ENCODE results near the gene ZRANB3.
"Not testable (repeated sequence)": the region's sequence is repeated elsewhere in the genome, so short reads cannot be mapped to it uniquely, and the experiment has no call there.

Gene ZRANB3

DNA sequence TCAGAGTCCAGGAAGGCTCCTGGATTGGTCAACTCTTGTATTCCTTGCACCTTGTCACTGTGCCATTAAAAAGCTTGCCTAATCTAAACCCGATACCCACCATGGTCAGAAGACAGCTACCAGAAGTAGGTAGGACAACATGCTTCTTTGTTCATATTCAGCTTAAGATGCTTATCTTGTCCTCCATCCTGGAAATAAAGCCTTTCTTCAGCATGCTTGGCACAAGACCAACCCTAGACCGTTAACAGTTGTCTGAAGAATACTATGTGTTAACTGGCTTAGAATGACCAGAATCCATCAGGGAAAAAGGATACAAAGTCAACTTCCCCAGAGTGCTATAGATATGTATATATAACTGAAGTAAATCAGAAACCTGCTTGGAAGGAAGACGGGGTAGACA, 193.9 kb downstream of the ZRANB3 start:
- DNase-seq (ENCODE audit: extremely low read depth in 1 of 2, low read depth in 1 of 2) = no peak

DNA sequence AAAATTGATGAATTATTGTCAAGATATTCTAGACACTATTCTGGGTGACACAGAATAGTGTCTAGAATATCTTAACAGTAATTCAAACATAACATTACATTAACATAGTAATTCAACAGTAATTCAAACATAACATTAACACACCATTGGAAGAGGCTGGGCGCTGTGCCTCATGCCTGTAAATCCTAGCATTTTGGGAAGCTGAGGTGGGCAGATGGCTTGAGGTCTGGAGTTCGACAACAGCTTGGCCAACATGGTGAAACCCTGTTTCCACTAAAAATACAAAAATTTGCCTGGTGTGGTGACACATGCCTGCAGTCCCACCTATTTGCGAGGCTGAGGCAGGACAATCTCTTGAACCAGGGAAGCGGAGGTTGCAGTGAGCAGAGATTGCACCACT, 195.8 kb downstream of the ZRANB3 start:
- DNase-seq (ENCODE audit: extremely low read depth in 1 of 2, low read depth in 1 of 2) = no peak

DNA sequence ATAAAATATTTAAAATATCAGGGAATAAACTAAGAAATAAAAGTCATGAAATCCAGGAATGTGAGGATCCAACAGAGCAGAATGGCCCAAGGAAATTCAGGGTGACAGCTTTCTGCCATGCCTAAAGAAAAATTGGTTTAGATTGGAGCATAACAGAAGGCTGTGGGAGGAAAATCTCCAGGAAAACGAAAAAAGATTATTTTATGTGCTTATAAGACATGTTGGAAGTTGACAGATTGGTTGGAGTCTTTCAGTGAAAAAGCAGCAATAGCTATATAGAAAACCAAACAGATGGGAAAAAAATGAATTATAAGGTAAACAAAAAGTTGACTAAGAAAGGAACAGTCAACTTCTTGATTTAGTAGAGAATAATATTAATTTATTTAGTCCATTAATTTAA, 203.9 kb downstream of the ZRANB3 start:
- DNase-seq (ENCODE audit: extremely low read depth in 1 of 2, low read depth in 1 of 2) = no peak

DNA sequence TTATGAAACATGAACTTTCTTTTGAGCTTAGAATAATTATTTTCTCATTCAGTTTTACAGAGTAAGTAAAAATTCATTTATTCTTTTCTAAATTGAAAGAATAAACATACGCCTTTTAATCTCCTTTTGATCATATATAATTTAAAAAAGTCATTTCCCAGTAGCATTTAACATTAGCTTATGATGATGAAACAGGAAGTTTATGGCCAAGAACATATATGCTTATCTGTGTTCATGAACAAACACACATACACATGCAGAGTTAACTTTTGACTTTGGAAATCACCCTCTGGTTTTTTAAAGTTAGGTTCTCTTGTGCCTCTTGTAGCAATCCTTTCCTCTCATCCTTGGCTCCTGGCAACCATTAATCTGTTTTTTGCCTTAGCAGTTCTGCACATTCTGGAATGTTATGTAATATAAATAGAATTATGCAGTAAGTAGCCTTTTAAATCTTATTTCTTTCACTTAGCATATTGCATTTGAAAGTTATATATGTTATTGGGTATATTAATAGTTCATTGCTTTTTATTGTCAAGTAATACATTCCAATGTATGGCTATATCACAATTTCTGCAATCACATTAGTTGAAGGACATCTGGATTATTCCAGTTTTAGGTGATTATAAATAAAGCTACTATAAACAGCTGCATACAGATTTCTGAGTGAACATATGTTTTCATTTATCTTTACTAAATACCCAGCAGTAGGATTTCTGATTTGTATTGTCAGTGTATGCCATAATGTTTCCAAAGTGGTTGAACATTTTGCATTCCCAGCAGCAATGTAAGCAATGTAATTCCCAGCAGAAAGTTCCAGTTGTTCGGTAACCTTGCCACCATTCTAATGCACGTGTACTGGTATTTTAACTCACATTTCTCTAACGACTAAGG, 210.3 kb downstream of the ZRANB3 start:
- DNase-seq (ENCODE audit: extremely low read depth in 1 of 2, low read depth in 1 of 2) = no peak

DNA sequence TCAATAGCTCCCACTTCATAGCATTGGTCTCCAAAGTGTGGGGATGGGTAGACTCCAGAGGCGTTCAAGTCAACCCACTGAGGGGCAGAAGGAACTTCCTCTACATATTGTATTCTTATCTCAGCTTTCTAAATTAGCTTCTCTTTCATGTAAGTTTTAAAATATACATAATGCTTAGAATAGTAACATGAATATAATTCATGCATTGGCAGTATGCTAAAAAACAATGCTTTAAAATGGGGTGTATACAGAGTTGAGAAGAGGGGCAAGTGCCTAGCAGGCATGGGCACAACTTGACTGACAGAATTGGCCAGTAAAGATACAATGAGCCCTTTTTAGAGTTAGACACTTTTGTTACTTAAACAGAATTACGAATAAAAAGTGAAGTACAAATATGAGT, 212.2 kb downstream of the ZRANB3 start:
- DNase-seq (ENCODE audit: extremely low read depth in 1 of 2, low read depth in 1 of 2) = no peak

DNA sequence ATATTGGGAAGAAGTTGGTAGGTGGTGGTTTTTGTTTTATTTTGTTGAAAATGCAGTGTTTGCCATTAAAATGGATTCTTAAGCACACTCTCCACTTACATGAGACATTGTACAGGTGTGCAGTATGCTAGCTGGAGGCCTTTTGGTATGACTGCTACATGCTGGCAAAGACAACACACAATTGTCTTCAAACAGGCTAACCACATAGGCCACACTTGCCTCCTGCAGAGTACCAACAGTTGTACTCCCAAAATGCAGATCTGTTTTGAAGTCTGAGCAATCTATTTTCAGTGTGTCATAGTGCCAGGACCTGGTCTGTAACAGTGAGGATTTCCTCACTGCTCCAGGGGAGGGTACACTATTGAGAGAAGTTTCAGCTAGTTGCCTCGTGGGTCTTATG, 213.6 kb downstream of the ZRANB3 start:
- DNase-seq (ENCODE audit: extremely low read depth in 1 of 2, low read depth in 1 of 2) = no peak

DNA sequence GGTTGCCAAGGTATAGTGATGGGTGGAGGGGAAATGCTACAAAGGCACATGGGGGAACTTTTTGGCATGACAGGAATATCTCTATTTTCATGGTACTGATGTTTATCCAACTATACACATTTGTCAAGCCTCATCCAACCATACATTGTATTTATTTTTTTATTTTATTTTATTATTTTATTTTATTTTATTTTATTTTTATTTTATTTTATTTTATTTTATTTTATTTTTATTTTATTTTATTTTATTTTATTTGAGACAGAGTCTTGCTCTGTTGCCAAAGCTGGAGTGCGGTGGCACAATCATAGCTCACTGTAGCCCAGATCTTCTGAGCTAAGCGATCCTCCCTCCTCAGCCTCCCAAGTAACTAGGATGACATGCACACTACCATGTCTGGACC, 219.1 kb downstream of the ZRANB3 start:
- no peak for DNase-seq (ENCODE audit: extremely low read depth in 1 of 2, low read depth in 1 of 2)

DNA sequence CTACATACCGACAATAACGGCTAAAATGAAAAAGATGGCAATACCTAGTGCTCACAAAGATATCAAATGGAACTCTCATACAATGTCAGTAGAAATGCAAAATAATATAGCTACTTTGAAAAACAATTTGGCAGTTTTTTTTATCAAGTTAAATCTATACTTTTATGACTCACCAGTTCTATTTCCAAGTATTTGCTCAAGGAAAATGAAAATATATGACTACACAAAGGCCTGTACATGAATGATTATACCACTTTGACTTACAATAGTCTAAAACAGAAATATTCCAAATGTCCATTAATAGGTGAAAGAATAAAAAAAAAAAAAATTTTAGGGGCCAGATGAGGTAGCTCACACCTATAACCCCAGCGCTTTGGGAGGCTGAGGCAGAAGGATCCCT, 219.8 kb downstream of the ZRANB3 start:
- no peak for DNase-seq (ENCODE audit: extremely low read depth in 1 of 2, low read depth in 1 of 2)

DNA sequence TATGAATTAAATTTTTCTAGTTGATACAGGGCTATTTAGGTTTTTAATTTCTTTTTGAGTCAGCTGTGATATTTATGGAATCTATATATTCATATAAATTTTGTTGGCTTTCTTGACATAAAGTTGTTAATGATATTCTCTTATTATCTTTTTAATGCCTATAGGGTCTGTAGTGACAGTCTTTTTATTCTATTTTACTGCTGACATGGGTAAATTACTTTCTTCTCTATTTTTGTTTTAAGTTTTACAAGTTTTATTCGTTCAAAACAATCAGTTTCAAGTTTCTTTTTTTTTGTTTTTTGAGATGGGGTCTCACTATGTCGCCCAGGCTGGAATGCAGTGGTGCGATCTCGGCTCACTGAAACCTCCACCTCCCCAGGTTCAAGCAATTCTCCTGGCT, 226.3 kb downstream of the ZRANB3 start:
- no peak for DNase-seq (ENCODE audit: extremely low read depth in 1 of 2, low read depth in 1 of 2)

DNA sequence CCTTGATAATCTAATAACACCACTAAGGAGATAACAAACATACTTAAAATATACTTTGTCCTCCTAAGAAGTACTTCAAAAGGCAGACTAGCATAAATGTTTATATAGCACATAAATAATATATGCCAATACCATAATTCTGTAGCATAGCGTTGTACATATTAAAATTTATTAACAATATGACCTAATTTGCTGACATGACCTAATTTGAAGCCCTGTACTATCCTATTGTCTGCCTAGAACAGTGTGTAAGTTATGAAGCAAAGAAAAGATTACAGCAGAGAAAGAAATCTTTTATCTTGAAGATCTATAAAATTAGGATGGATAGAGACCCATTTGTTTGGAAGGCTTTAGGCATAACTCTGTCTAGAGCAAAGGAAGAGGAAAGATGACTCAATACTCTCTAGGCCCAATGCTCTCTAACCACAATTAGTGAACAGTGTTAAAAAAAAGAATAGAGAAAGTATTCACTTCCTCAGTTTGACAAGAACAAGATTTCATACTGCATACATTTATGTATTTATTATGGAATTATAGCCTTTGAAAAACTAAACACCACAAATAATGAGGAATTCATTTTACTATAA, 231.3 kb downstream of the ZRANB3 start:
- DNase-seq (ENCODE audit: extremely low read depth in 1 of 2, low read depth in 1 of 2) = no peak

DNA sequence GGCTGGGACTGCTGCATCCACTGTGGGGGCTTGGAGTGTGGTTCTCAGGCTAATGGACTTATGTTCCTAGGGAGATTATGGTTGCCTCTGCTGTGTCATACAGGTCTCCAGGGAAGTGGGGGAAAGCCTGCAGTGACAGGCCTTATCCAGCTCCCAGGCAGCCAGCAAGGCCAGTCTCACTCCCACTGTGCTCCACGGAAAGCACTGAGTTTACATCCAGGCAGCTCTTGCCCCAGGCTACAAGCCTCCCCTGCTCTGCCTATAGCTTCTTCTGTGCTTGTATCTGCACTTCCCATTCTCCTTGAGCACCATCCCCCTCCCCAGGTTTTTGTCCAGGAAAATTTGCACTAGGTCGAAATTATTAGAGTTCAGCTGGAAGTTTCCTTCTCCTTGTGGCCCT, 231.9 kb downstream of the ZRANB3 start:
- DNase-seq (ENCODE audit: extremely low read depth in 1 of 2, low read depth in 1 of 2) = no peak

DNA sequence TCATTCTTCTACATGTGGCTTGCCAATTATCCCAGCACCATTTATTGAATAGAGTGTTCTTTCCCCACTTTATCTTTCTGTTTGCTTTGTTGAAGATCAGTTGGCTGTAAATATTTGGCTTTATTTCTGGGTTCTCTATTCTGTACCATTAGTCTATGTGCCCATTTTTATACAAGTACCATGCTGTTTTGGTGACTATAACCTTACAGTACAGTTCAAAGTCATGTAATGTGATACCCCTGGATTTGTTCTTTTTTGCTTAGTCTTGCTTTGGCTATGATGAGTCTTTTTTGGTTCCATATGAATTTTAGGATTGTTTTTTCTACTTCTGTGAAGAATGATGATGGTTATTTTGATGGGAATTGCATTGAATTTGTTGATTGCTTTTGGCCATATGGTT, 243.9 kb downstream of the ZRANB3 start:
- not testable (repeated sequence) for DNase-seq (ENCODE audit: extremely low read depth in 1 of 2, low read depth in 1 of 2)

DNA sequence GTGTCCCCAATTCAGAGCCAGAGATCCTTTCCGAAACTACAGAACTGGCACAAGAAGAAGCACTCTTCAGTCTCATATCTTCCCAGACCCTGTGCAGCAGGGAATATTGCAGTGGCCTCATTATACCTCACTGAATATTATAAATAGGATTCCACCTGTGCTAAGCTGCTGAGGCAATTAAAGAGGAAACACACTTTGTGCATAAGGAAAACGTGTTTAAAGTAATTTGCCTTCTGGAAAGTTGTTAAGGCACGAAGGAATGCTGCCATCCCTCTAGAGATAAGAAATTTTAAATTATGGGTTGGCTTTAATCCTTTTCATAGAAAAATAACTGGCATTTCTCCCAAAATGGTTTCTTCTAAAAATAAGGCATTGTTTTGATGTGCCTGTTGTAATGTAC, 245.6 kb downstream of the ZRANB3 start:
- no peak for DNase-seq (ENCODE audit: extremely low read depth in 1 of 2, low read depth in 1 of 2)

DNA sequence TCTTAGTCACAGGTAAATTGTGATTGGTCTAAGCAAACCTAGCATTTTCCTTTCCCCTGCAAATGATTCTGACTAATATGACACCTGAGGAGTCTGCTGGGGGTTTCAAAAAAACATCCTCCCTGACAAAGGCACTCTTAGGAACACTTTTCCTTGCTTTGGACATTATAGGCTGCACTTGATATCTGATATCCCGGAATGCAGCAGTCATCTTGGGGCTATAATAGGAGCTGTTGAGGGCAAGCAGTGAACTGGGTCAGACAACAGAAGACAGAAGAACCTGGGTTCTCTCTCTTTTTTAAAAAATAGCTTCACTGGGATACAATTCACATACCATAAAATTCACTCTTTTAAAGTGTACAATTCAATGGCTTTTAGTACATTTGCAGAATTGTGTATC, 249.6 kb downstream of the ZRANB3 start:
- DNase-seq (ENCODE audit: extremely low read depth in 1 of 2, low read depth in 1 of 2) = no peak

DNA sequence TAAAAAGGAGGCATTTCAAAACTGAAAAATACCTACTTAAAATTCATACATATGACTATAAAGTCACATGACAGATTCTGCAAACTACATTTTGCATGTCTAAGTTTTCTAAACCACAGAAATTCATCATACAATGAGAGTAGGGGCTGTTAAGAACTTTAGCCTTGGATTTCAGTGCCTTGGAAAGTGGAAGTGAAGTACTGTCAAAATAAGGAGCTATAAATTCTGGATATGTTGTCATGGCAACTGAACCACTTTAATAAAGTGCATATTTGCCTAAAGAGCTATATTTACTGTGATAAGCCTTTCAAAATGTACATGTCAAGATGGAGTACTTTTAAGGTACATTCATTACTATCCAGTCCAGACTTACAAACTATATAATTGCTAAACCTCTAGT, 251.8 kb downstream of the ZRANB3 start:
- DNase-seq (ENCODE audit: extremely low read depth in 1 of 2, low read depth in 1 of 2) = no peak

DNA sequence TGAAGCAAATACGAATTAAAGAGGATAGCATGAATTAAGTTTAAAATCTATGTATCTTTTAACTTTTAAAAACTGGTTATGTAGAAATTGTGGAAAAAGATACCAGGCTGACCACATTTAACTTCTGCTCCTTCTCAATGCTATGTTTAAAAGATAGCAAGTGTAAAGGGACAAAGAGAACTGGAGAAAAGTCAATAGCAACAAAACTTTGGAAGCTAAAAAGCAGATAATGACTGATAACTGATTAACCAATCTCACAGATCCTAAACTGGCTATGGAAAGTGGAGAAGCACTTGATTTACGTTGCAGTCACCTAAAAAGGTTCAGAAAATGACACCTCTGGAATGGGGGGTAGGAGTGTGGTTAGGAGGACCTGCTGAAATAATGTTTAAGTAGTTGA, 254.5 kb downstream of the ZRANB3 start:
- no peak for DNase-seq (ENCODE audit: extremely low read depth in 1 of 2, low read depth in 1 of 2)

DNA sequence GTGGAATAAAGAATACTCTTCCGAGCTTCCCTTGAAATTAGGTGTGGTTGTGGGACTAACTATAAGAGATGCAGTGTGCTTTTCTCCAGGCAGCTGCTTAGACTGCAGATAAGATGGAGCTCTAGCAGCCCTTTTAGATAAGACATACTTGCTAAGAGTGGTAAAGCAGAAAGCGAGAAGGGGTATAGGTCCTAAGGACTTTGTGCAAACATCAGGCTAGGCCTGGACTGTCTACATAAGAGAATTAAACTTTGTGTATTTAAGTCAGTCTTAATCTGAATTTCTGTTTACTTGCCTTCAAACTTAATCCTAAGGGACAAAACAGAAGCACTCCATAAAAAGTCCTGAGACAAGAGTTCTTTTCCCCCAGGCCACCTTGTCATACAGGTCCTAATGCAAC, 260.0 kb downstream of the ZRANB3 start:
- DNase-seq (ENCODE audit: extremely low read depth in 1 of 2, low read depth in 1 of 2) = no peak

DNA sequence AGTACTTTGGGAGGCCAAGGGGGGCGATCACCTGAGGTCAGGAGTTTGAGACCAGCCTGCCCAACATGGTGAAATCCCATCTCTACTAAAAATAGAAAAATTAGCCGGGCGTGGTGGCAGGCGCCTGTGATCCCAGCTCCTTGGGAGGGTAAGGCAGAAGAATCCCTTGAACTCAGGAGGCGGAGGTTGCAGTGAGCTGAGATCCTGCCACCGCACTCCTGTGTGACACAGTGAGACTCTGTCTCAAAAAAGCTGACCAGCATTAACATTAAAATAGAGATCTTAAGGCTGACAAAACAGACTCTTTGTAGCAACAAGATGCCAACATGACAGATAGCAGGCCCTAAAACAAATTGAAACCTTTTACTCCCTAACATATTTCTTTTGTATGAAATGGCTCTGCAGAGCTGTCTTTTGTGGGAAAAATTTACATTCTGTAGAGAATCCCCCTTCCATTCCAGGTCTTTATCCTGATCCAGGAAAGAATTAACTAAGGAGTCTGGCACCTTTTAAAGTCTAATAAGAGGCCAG, 265.0 kb downstream of the ZRANB3 start:
- no peak for DNase-seq (ENCODE audit: extremely low read depth in 1 of 2, low read depth in 1 of 2)

DNA sequence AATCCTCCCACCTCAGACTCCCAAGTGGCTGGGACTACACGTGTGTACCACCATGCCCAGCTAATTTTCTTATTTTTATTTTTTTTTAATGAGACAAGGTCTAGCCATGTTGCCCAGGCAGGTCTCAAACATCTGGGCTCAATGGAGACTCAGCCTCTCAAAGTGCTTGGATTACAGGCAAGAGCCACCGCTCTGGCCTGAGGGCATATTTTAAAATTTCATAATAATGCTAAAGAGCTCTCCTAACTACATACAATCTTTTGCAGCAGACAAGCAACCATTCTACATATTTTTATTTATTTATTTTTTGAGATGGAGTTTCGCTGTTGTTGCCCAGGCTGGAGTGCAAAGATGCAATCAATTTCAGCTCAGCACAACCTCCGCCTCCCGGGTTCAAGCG, 271.9 kb downstream of the ZRANB3 start:
- DNase-seq (ENCODE audit: extremely low read depth in 1 of 2, low read depth in 1 of 2) = no peak

DNA sequence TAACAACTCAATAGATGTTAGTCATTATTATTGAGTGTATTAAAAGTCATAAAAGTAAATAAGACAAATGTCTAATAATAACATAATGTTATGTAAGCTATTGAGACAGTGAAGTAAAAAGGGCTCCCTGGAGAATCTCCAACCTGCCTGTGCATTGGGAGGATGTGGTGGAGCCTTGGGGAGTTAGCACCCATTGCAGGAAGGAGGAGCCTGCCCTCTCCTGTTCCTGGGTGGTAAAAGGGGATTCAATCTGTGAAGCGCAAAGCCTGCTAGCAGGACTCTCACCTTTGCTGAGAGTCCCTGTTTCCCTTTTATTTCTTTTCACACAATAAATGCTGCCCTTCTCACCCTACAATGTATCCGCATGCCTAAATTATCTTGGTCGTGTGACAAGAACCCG, 272.8 kb downstream of the ZRANB3 start:
- DNase-seq (ENCODE audit: extremely low read depth in 1 of 2, low read depth in 1 of 2) = no peak

DNA sequence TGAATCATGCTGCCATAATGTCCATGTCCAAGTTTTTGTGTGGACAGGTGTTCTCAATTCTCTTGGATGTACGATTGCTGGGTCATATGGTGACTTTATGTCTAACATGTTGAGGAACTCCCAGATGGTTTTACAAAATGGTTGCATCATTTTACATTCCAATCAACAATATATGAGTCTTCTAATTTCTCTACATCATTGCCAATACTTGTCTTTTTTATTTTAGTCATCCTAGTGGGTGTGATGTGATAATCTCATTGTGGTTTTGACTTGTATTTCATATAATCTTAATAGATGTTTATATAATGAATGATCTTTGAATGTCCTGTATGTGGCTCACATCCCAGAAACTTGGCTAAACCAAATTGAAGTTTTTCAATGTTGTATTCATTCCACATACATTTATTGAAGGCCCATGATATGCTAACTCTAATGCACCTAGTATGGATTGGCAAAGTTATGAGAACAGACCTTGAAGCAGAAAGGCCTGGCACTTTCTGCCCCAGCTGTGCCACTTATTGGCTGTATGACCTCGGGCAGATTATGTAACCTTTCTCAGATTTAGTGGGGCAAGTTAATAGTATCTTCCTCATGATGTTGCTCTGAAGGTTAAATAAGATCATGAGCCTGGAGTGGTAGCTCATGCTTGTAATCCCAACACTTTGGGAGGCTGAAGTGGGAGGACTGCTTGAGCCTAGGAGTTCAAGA, 273.5 kb downstream of the ZRANB3 start:
- no peak for DNase-seq (ENCODE audit: extremely low read depth in 1 of 2, low read depth in 1 of 2)
